H1 (cell line): Measurements from ENCODE around the gene NR2C2AP. TPM values are rescaled to one million over a fixed set of nuclear protein-coding genes. Genes with fewer than 3 reads are reported as not detected.

Experiments
- CTCF ChIA-PET: fragments of 300-600 bp; sonication (Branson Sonifier 250); formaldehyde crosslinking; loops from one replicate; lab custom pipeline; 2021; ENCODE audit not compliant: partially characterized antibody; lab: Charles Lee
- POLR2A ChIA-PET: fragments of 300-600 bp; sonication (Branson Sonifier 250); formaldehyde crosslinking; loops from one replicate; lab custom pipeline; 2021; ENCODE audit warnings: inconsistent platforms; ENCODE audit not compliant: partially characterized antibody; lab: Charles Lee
- DNase-seq, 2 experiments: peaks; one replicate each; pipeline versions ENCODE4 v3.0.0 to v3.0.0-alpha.2; 2010 to 2022; ENCODE audit warnings: low spot score in 2 of 2, low read depth in 1 of 2, mixed read lengths in 1 of 2
- FAIRE-seq: peaks from 2 replicates; lab custom pipeline; 2011; peaks lifted over from hg19 to GRCh38; lab: Jason Lieb, UNC
- H2AFZ ChIP-seq: 2 replicates; pipeline ENCODE4 v1.8.1; 2012; ENCODE audit warnings: low read length, inconsistent platforms
- H2AK5ac ChIP-seq: 2 replicates; pipeline ENCODE4 v1.6.1; 2013; ENCODE audit warnings: low read depth, low read length
- H2BK120ac ChIP-seq: replicated peaks from 2 replicates; pipeline ENCODE3; 2013; ENCODE audit warnings: low read depth, low read length, inconsistent platforms
- H2BK12ac ChIP-seq: 2 replicates; pipeline ENCODE4 v1.6.1; 2013; ENCODE audit warnings: low read depth, low read length
- H2BK15ac ChIP-seq: 2 replicates; pipeline ENCODE4 v1.6.1; 2013; ENCODE audit warnings: low read length
- H2BK20ac ChIP-seq: 2 replicates; pipeline ENCODE4 v1.6.1; 2013; ENCODE audit warnings: low read length
- H2BK5ac ChIP-seq: 2 replicates; pipeline ENCODE4 v1.6.1; 2013; ENCODE audit warnings: low read depth, low read length
- H3K14ac ChIP-seq: 2 replicates; pipeline ENCODE4 v1.6.1; 2013; ENCODE audit warnings: inconsistent platforms; ENCODE audit not compliant: insufficient read length
- H3K18ac ChIP-seq: 2 replicates; pipeline ENCODE4 v1.6.1; 2013; ENCODE audit warnings: low read length; ENCODE audit errors: extremely low read depth
- H3K23ac ChIP-seq: 2 replicates; pipeline ENCODE4 v1.6.1; 2013; ENCODE audit warnings: inconsistent platforms; ENCODE audit not compliant: insufficient read length
- H3K23me2 ChIP-seq: 2 replicates; pipeline ENCODE4 v1.6.1; 2013; ENCODE audit warnings: low read depth, low read length
- H3K27ac ChIP-seq: 2 replicates; pipeline ENCODE4 v1.6.1; 2011; ENCODE audit warnings: low read depth, low read length, inconsistent platforms
- H3K27me3 ChIP-seq, 4 experiments: replicated peaks in 1 of 4; 1 replicate in 1 of 4; 2 replicates in 3 of 4; pipeline versions ENCODE4 v1.6.1 to v1.8.1; 2011 to 2013; ENCODE audit warnings: low read length in 3 of 4, mild to moderate bottlenecking in 3 of 4, inconsistent platforms in 2 of 4, mixed read lengths in 2 of 4, moderate library complexity in 1 of 4; ENCODE audit not compliant: control insufficient read depth in 3 of 4, insufficient read depth in 3 of 4; ENCODE audit errors: extremely low read depth in 1 of 4
- H3K36me3 ChIP-seq, 4 experiments: 2 replicates each; pipeline versions ENCODE4 v1.6.1 to v1.8.1; 2011 to 2013; ENCODE audit warnings: mild to moderate bottlenecking in 4 of 4, low read length in 3 of 4, moderate library complexity in 2 of 4, control low read depth in 1 of 4, inconsistent platforms in 1 of 4; ENCODE audit not compliant: insufficient read depth in 4 of 4, control insufficient read depth in 2 of 4
- H3K4ac ChIP-seq: replicated peaks from 2 replicates; pipeline ENCODE3; 2013; ENCODE audit warnings: low read length, low read depth, mixed read lengths, inconsistent platforms; ENCODE audit not compliant: insufficient read length
- H3K4me1 ChIP-seq, 4 experiments: replicated peaks in 1 of 4; 1 replicate in 1 of 4; 2 replicates in 3 of 4; pipeline versions ENCODE4 v1.6.1 to v1.8.1; 2011 to 2013; ENCODE audit warnings: low read length in 3 of 4, inconsistent platforms in 2 of 4, mixed read lengths in 1 of 4; ENCODE audit not compliant: insufficient read depth in 4 of 4, control insufficient read depth in 3 of 4
- H3K4me2 ChIP-seq, 2 experiments: 2 replicates each; pipeline versions ENCODE4 v1.6.1 to v1.8.1; 2011 to 2013; ENCODE audit warnings: low read depth in 2 of 2, low read length in 2 of 2, control low read depth in 1 of 2, inconsistent platforms in 1 of 2, mild to moderate bottlenecking in 1 of 2; ENCODE audit not compliant: insufficient read depth in 1 of 2
- H3K4me3 ChIP-seq, 4 experiments: fragments of 200-600, 300-600 bp in 1 of 4; sonication (generic), shearing (Covaris generic), sonication (Bioruptor Twin) in 1 of 4; 2 replicates each; pipeline versions ENCODE4 v1.5.1 to v1.8.1; 2011 to 2016; ENCODE audit warnings: low read length in 4 of 4, low read depth in 3 of 4, control low read depth in 2 of 4, inconsistent platforms in 2 of 4, mild to moderate bottlenecking in 2 of 4, mixed read lengths in 1 of 4, moderate library complexity in 1 of 4; ENCODE audit not compliant: insufficient read depth in 2 of 4; ENCODE audit errors: extremely low read depth in 1 of 4
- H3K56ac ChIP-seq: replicated peaks from 2 replicates; pipeline ENCODE3; 2013; ENCODE audit warnings: low read depth, mild to moderate bottlenecking, mixed read lengths, low read length, inconsistent platforms; ENCODE audit not compliant: insufficient read length
- H3K79me1 ChIP-seq: 2 replicates; pipeline ENCODE4 v1.6.1; 2013; ENCODE audit warnings: low read depth, low read length, control low read depth
- H3K79me2 ChIP-seq, 2 experiments: 2 replicates each; pipeline versions ENCODE4 v1.6.1 to v1.8.1; 2012 to 2013; ENCODE audit warnings: low read length in 2 of 2, mild to moderate bottlenecking in 2 of 2, inconsistent platforms in 1 of 2; ENCODE audit not compliant: insufficient read depth in 2 of 2, control insufficient read depth in 1 of 2
- H3K9ac ChIP-seq, 4 experiments: replicated peaks in 1 of 4; 1 replicate in 1 of 4; 2 replicates in 3 of 4; pipeline versions ENCODE4 v1.6.1 to v1.8.1; 2011 to 2013; ENCODE audit warnings: low read depth in 3 of 4, low read length in 3 of 4, control low read depth in 2 of 4, mild to moderate bottlenecking in 2 of 4, moderate library complexity in 2 of 4, inconsistent platforms in 1 of 4; ENCODE audit errors: extremely low read depth in 1 of 4
- H3K9me3 ChIP-seq, 2 experiments: 2 replicates each; pipeline versions ENCODE4 v1.6.1 to v1.8.1; 2012 to 2013; ENCODE audit warnings: mild to moderate bottlenecking in 2 of 2, moderate library complexity in 2 of 2, control low read depth in 1 of 2, inconsistent platforms in 1 of 2, low read depth in 1 of 2, low read length in 1 of 2, mixed read lengths in 1 of 2; ENCODE audit not compliant: insufficient read depth in 2 of 2
- H4K20me1 ChIP-seq, 2 experiments: replicated peaks in 1 of 2; 2 replicates each; pipeline versions ENCODE3 to v1.8.1; 2011 to 2013; ENCODE audit warnings: inconsistent platforms in 2 of 2, low read length in 2 of 2, mild to moderate bottlenecking in 1 of 2; ENCODE audit not compliant: insufficient read depth in 2 of 2, control insufficient read depth in 1 of 2
- H4K5ac ChIP-seq: 2 replicates; pipeline ENCODE4 v1.6.1; 2013; ENCODE audit warnings: low read length, low read depth, mixed read lengths, inconsistent platforms; ENCODE audit not compliant: insufficient read length
- H4K8ac ChIP-seq: 2 replicates; pipeline ENCODE4 v1.8.0; 2013; ENCODE audit warnings: mild to moderate bottlenecking, moderate library complexity, low read length, inconsistent platforms; ENCODE audit not compliant: insufficient read depth; ENCODE audit errors: extremely low read depth
- H4K91ac ChIP-seq: replicated peaks from 2 replicates; pipeline ENCODE3; 2013; ENCODE audit warnings: low read length, mixed read lengths, inconsistent platforms; ENCODE audit not compliant: insufficient read length
- ATF3 ChIP-seq: IDR thresholded peaks from 2 replicates; pipeline ENCODE4 v1.6.1; 2011; ENCODE audit warnings: low read depth, mild to moderate bottlenecking, low read length; ENCODE audit not compliant: insufficient read depth
- HDAC2 ChIP-seq, 2 experiments: fragments of 300-600 bp in 1 of 2; sonication (generic) in 1 of 2; IDR thresholded peaks; 2 replicates each; pipeline ENCODE4 v1.6.1; 2011 to 2012; ENCODE audit warnings: low read depth in 2 of 2, low read length in 2 of 2, mild to moderate bottlenecking in 2 of 2, moderate library complexity in 2 of 2, borderline replicate concordance in 1 of 2, inconsistent platforms in 1 of 2
- KDM1A ChIP-seq: fragments of 200-600, 300-600 bp; sonication (generic); IDR thresholded peaks from 2 replicates; pipeline ENCODE4 v1.7.1; 2016; ENCODE audit warnings: mild to moderate bottlenecking, low read length, borderline replicate concordance
- NANOG ChIP-seq: IDR thresholded peaks from 2 replicates; pipeline ENCODE4 v1.6.1; 2011; ENCODE audit warnings: low read length, low read depth, mild to moderate bottlenecking, inconsistent platforms; ENCODE audit not compliant: insufficient read depth, poor library complexity, severe bottlenecking
- POLR2A ChIP-seq, 2 experiments: IDR thresholded peaks; 1 replicate in 1 of 2; 2 replicates in 1 of 2; pipeline ENCODE4 v1.6.1; 2011; ENCODE audit warnings: low read depth in 2 of 2, low read length in 2 of 2, mild to moderate bottlenecking in 2 of 2; ENCODE audit errors: control extremely low read depth in 1 of 2
- POLR2AphosphoS5 ChIP-seq: IDR thresholded peaks from 2 replicates; pipeline ENCODE4 v1.6.1; 2011; ENCODE audit warnings: low read depth, low read length
- RFX5 ChIP-seq: IDR thresholded peaks from 2 replicates; pipeline ENCODE4 v1.6.1; 2011; ENCODE audit warnings: low read depth, low read length, improper control_type of control experiment, borderline replicate concordance
- SIRT6 ChIP-seq: IDR thresholded peaks from one replicate; pipeline ENCODE4 v1.7.1; 2012; ENCODE audit warnings: low read length, inconsistent platforms
- SP4 ChIP-seq: IDR thresholded peaks from 2 replicates; pipeline ENCODE4 v1.6.1; 2012; ENCODE audit warnings: low read length, inconsistent platforms
- TEAD4 ChIP-seq: IDR thresholded peaks from 2 replicates; pipeline ENCODE4 v1.6.1; 2012; ENCODE audit warnings: low read depth, low read length, inconsistent platforms, mixed read lengths
- YY1 ChIP-seq: IDR thresholded peaks from 2 replicates; pipeline ENCODE4 v1.6.1; 2011; ENCODE audit warnings: low read depth, mild to moderate bottlenecking, low read length
- WGBS, 2 experiments: shearing (Covaris generic) in 1 of 2; methylation state at CpG; one replicate each; pipeline versions ENCODE4 v1.1.6 to v1.1.7; 2013 to 2015; ENCODE audit warnings: low lambda C conversion rate in 2 of 2, mixed read lengths in 2 of 2, inconsistent platforms in 1 of 2, low coverage in 1 of 2, missing lambda C conversion rate in 1 of 2; ENCODE audit not compliant: insufficient replicate concordance in 2 of 2, insufficient coverage in 1 of 2, insufficient read length in 1 of 2; ENCODE audit errors: extremely low coverage in 1 of 2, missing lambda C conversion rate in 1 of 2; 5-methylcytosine and 5-hydroxymethylcytosine counted together
- polyA plus RNA-seq, 7 experiments: library from polyadenylated mRNA; depleted of rRNA in 3 of 7; stranded (reverse) in 5 of 7; unstranded in 2 of 7; fragments of >200 nt in 5 of 7; fragments of 200-250 nt in 2 of 7; gene quantifications; 1 replicate in 5 of 7; 2 replicates in 1 of 7; 4 replicates in 1 of 7; pipeline versions ENCODE4 v1.2.1 to v1.2.3, GENCODE V29; 2011 to 2013; ENCODE audit warnings: missing spikeins in 2 of 7, mixed read lengths in 2 of 7
- total RNA-seq: library from RNA; stranded (reverse); fragmentation: NEBNext Ultra II Directional; extraction: Animal tissue kit (Norgen Biotek cat#: 25700); gene quantifications from 2 replicates; pipeline ENCODE4 v1.2.1, GENCODE V29; 2021

NR2C2AP gene
- total and polyA plus RNA-seq, 2 of the 8 experiments (the other 6 are each of a cell fraction or from before 2014, with no cell fraction given) = 16.4 to 20.5 TPM

GRCh38 chr19:19170873-19171672 lies 32.1 kb downstream of the NR2C2AP start:
- H3K27me3 ChIP-seq = peaks cover 2 to 16% (median 11%) of the 10 kb centered on the region in 4 experiments
- no peak overlapping the region for H2BK20ac ChIP-seq
- H3K36me3 ChIP-seq = no peaks in the 10 kb centered on the region; a peak in 1 of 8 replicates
- H2BK12ac ChIP-seq = 0 out of 2 replicates have a peak overlapping the region, but pooled peaks have one; percentile 11
- H2BK120ac ChIP-seq = no peak overlapping the region
- no peak overlapping the region for H3K56ac ChIP-seq
- no peak overlapping the region for H2AFZ ChIP-seq
- H4K5ac ChIP-seq = no peak overlapping the region
- H2BK15ac ChIP-seq = no peak overlapping the region
- peak overlapping the region; percentile 25; the same call in 1 of the 2 replicates for H4K8ac ChIP-seq
- 76% methylated on average over 6 of the region's 6 CpGs; no CpG with 5 or more reads in 1 of the 2 experiments for WGBS, 2 experiments
- no peak for FAIRE-seq
- peaks cover 0 to 8% of the 10 kb centered on the region in 2 experiments for H4K20me1 ChIP-seq
- H3K23me2 ChIP-seq = peaks cover 7% of the 10 kb centered on the region; the same call in 1 of the 2 replicates
- H3K4me1 ChIP-seq = peaks cover 0 to 23% (median 11%) of the 10 kb centered on the region in 4 experiments; a peak in 6 of 7 replicates
- H3K4me3 ChIP-seq = peak overlapping the region in 2 of 4 experiments; percentile 10 to 59; a peak in 1 of 8 replicates
- no peaks in the 10 kb centered on the region for H3K9me3 ChIP-seq
- H2AK5ac ChIP-seq = no peak overlapping the region
- no peaks in the 10 kb centered on the region for H3K79me1 ChIP-seq
- no peak overlapping the region for H3K14ac ChIP-seq
- H3K4me2 ChIP-seq = peak overlapping the region; percentile 70 to 81
- H3K18ac ChIP-seq = no peak overlapping the region; the same call in 1 of the 2 replicates
- no peak overlapping the region for H3K27ac ChIP-seq
- no peak for DNase-seq
- ChIA-PET POLR2A (interaction anchor here (0.9 to 11.8 kb wide), 5 partner anchors 10 to 112 kb away, joined by 3 to 133 read pairs (median 6); partner anchors contain the start of gene BORCS8), CTCF (interaction anchor here (1.3 to 7.1 kb wide), 4 partner anchors 12 to 119 kb away, joined by 3 to 109 read pairs (median 45); no protein-coding TSS in a partner anchor)
- H3K9ac ChIP-seq = no peak overlapping the region
- no peak overlapping the region for H3K23ac ChIP-seq
- 0 out of 2 replicates have a peak overlapping the region, but pooled peaks have one; percentile 18 for H2BK5ac ChIP-seq
- H4K91ac ChIP-seq = no peak overlapping the region
- no peak overlapping the region for H3K4ac ChIP-seq
- no peaks in the 10 kb centered on the region for H3K79me2 ChIP-seq
- TF ChIP-seq POLR2AphosphoS5 (no peak), NANOG (no peak), TEAD4 (no peak), SP4 (no peak), HDAC2 (IDR thresholded peaks at IDR 0.05; ENCODE audit: borderline replicate concordance in 1 of 2, low read depth in 2 of 2, low read length in 2 of 2) (no peak), SIRT6 (no peak), RFX5 (no peak), POLR2A (IDR thresholded peaks at IDR 0.05; ENCODE audit: control extremely low read depth in 1 of 2, low read depth in 2 of 2, low read length in 2 of 2) (no peak), KDM1A (no peak), YY1 (no peak), ATF3 (no peak)
